ENCODE data around the gene SOWAHC.

The SOWAHC gene

GRCh38 chr2:109646961-109647360, 32.8 kb downstream of the SOWAHC start:
- DNase-seq, result no peak

GRCh38 chr2:109647636-109648035, 33.5 kb downstream of the SOWAHC start:
- no peak for DNase-seq

DNA sequence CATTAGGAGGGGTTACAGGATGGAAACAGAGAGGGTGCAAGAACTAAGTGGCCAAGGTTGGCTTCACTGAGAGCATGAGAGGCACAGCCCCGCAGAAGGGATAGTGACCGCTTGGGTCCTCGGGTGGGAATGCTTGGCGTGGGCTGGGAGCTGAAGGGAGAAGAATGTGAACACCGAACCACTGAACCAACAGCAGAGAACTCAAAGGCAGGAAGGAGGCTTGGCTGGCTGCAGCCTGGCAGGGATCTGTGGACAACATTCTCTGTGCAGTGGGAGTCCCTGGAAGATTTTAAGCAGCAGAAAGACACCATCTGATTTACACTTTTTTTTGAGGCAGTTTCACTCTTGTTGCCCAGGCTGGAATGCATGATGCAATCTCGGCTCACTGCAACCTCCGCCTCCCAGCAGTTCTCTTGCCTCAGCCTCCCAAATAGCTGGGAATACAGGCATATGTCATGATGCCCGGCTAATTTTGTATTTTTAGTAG, 33.9 kb downstream of the SOWAHC start:
- DNase-seq, result no peak

GRCh38 chr2:109649736-109650695, 35.9 kb downstream of the SOWAHC start:
- DNase-seq, result no peak

- no peak for DNase-seq
Measured at GRCh38 chr2:109654326-109655050, 40.3 kb downstream of the SOWAHC start.

DNA sequence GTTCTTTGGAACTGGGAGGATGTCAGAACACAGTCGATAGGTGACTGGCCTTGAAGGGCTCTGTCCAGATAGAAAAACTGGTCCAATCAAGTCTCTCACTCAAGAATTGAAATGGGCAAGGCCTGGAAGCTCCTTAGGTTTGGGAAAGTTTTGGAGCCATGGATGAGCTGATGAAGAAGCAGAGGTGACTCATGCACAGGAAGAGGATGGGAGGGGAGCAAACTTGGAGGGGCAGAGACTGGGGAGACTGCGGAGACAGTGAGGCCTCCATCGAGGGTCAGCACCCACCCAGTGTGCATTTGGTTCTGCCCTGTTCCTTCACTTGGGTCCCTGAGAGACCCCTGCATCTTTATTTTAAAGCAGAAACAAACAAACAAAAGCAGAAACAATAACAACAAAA, 41.1 kb downstream of the SOWAHC start:
- DNase-seq, result no peak

DNA sequence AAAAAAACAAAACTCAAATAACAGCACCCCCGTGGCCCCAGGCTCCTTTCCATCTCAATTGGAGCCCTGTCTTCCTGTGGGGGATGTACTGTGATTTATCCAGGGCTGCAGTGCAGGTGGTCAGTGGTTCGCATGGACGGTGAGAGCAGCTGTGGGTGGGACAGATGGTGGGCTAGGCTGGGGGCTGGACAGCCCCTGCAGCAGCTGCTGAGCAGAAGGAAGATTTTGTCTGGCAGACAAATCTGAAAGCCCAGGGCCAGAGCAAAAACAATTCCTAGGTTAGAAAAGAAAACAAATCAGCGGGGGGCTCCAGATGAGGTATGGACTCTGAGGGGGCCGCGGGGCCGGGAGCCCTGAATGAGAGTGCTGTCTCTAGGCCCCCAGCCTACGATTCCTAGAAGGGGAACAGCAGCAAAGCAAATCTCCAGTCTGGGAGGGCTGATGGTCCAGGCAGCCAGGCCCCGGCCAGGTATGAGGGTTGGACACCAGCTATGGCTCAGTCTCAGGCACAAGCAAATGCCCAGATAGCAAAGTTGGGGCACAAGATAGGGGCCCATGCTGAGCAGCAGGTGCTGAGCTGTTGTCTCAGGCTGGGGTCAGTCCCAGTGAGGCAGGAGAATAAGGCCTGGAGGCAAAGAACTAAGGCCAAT, 45.4 kb downstream of the SOWAHC start:
- no peak for DNase-seq

GRCh38 chr2:109660046-109660860, 46.1 kb downstream of the SOWAHC start:
- no peak for DNase-seq

- DNase-seq, result peak in 3 of 4 experiments; percentile 10 to 30 (median 24)
Measured at GRCh38 chr2:109662889-109663288, 48.7 kb downstream of the SOWAHC start.

- DNase-seq, result no peak
Measured at GRCh38 chr2:109663721-109664120, 49.6 kb downstream of the SOWAHC start.

- DNase-seq, result no peak
Measured at GRCh38 chr2:109666466-109666865, 52.3 kb downstream of the SOWAHC start.

Data from suppressor macrophage (primary cell).